GM21786 (cell line): ENCODE results near the gene SLC11A1.

Source experiments
- ATAC-seq: cut with Tn5 transposase; IDR thresholded peaks from one replicate; pipeline ENCODE4 v1.9.1; 2021; ENCODE audit not compliant: unreplicated experiment

The SLC11A1 gene

GRCh38 chr2:218366621-218367414 lies 15.3 kb upstream of the SLC11A1 start:
- ATAC-seq, result no peak

- peak; percentile 93 for ATAC-seq
Observed at GRCh38 chr2:218367415-218368149, 14.5 kb upstream of the SLC11A1 start.

- no peak for ATAC-seq
Observed at GRCh38 chr2:218368150-218368528, 13.9 kb upstream of the SLC11A1 start.

GRCh38 chr2:218368621-218369153 lies 13.4 kb upstream of the SLC11A1 start:
- no peak for ATAC-seq

- no peak for ATAC-seq
Observed at GRCh38 chr2:218369330-218369729, 12.7 kb upstream of the SLC11A1 start.

GRCh38 chr2:218370410-218371063 lies 11.5 kb upstream of the SLC11A1 start:
- no peak for ATAC-seq

GRCh38 chr2:218371983-218372350 lies 10.1 kb upstream of the SLC11A1 start:
- no peak for ATAC-seq

GRCh38 chr2:218374795-218375194 lies 7.3 kb upstream of the SLC11A1 start:
- no peak for ATAC-seq

GRCh38 chr2:218375212-218375611 lies 6.9 kb upstream of the SLC11A1 start:
- no peak for ATAC-seq

- no peak for ATAC-seq
Observed at GRCh38 chr2:218378053-218378452, 4.0 kb upstream of the SLC11A1 start.

GRCh38 chr2:218382785-218383184 lies 712 bp downstream of the SLC11A1 start:
- ATAC-seq, result no peak

- ATAC-seq, result no peak
Observed at GRCh38 chr2:218383892-218384519, 1.9 kb downstream of the SLC11A1 start.

- ATAC-seq, result no peak
Observed at GRCh38 chr2:218384975-218385374, 2.9 kb downstream of the SLC11A1 start.

GRCh38 chr2:218386505-218387368 lies 4.7 kb downstream of the SLC11A1 start:
- ATAC-seq, result no peak

- ATAC-seq, result no peak
Observed at GRCh38 chr2:218387369-218388194, 5.5 kb downstream of the SLC11A1 start.

- ATAC-seq, result no peak
Observed at GRCh38 chr2:218389333-218390150, 7.5 kb downstream of the SLC11A1 start.

GRCh38 chr2:218391202-218391601 lies 9.1 kb downstream of the SLC11A1 start:
- no peak for ATAC-seq

- ATAC-seq, result no peak
Observed at GRCh38 chr2:218392459-218392858, 10.4 kb downstream of the SLC11A1 start.
